Measurements from ENCODE around the gene NR4A2. TPM values are rescaled to one million over a fixed set of nuclear protein-coding genes. Genes with fewer than 3 reads are reported as not detected.

NR4A2 gene
- polyA plus RNA-seq, 1 donor (not counting 4 experiments of a cell fraction or from before 2014, with no cell fraction given) = 4.5 TPM

DNA sequence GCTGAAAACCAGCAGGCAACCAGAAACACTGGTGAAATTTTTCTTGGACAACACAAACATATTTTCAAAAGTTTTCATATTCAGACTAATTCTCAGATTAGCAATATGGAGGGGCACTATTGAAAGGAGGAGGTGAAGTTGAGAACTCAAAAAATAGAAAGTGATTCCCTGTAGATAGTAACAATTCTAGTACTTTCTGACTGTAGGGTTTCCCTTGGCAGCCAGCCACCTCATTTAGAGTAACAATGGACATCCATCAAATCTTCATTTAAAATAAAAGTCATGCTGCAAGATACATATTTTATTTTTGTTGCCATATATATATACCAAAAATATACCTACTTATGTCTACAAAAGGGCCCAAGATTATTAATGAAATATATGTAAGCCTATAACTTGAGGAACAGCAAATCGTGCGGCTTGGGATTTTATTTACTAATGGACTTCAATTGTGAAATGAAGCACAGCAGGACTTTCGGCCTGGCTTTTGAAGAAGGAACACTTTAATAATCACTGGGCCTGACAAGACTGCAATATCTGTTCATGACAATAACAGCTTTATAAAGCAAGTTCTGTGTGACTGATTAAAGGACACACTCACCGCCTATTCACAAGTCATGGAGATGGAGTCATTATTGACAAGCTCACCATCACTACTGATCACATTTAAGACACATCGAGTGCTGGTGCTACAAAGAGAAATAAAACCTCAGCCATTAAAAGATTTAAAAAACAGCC is 6.8 kb upstream of the NR4A2 start:
- no peaks in the 10 kb centered on the region for H3K79me2 ChIP-seq (ENCODE audit: control insufficient read depth, insufficient read depth, low read length)
- H3K9ac ChIP-seq (ENCODE audit: control insufficient read depth, extremely low read depth, insufficient read depth, low read length) = no peak overlapping the region
- no peaks in the 10 kb centered on the region for H3K36me3 ChIP-seq (ENCODE audit: control insufficient read depth in 2 of 2, extremely low read depth in 1 of 2, insufficient read depth in 2 of 2, low read length in 2 of 2)
- no peaks in the 10 kb centered on the region for H3K9me3 ChIP-seq (ENCODE audit: control insufficient read depth, low read depth, low read length)
- peaks cover 21% of the 10 kb centered on the region for H3K4me1 ChIP-seq (ENCODE audit: control insufficient read depth, extremely low read depth, insufficient read depth, low read length)
- H3K27me3 ChIP-seq (ENCODE audit: control insufficient read depth, extremely low read depth, insufficient read depth, low read length) = no peaks in the 10 kb centered on the region
- dilution Hi-C loops (cut with MboI; ENCODE audit: extremely low pct_ligation_motif_present, low sequenced_read_pairs) = no loop called here
- no peak for DNase-seq (ENCODE audit: low read depth, low spot score)
- no peak overlapping the region for H3K4me3 ChIP-seq (ENCODE audit: control insufficient read depth in 2 of 3, extremely low read depth in 1 of 3, insufficient read depth in 2 of 3, low read depth in 1 of 3, low read length in 3 of 3)
- no peak overlapping the region for H3K4me2 ChIP-seq (ENCODE audit: control insufficient read depth, extremely low read depth, insufficient read depth, low read depth, low read length)
- H3K27ac ChIP-seq (ENCODE audit: control insufficient read depth, insufficient read depth, low read length) = no peak overlapping the region
- TF ChIP-seq, protein P1, sequence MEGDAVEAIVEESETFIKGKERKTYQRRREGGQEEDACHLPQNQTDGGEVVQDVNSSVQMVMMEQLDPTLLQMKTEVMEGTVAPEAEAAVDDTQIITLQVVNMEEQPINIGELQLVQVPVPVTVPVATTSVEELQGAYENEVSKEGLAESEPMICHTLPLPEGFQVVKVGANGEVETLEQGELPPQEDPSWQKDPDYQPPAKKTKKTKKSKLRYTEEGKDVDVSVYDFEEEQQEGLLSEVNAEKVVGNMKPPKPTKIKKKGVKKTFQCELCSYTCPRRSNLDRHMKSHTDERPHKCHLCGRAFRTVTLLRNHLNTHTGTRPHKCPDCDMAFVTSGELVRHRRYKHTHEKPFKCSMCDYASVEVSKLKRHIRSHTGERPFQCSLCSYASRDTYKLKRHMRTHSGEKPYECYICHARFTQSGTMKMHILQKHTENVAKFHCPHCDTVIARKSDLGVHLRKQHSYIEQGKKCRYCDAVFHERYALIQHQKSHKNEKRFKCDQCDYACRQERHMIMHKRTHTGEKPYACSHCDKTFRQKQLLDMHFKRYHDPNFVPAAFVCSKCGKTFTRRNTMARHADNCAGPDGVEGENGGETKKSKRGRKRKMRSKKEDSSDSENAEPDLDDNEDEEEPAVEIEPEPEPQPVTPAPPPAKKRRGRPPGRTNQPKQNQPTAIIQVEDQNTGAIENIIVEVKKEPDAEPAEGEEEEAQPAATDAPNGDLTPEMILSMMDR (optimal IDR thresholded peaks at IDR 0.05 in 1 of 3, IDR thresholded peaks at IDR 0.05 in 1 of 3, conservative IDR thresholded peaks at IDR 0.05 in 1 of 3; ENCODE audit: extremely low read depth in 1 of 3, insufficient read depth in 2 of 3, low read length in 3 of 3) = no peak
- no peak for TF ChIP-seq EZH2 (IDR thresholded peaks at IDR 0.05; ENCODE audit: low read length)
- H2AFZ ChIP-seq (ENCODE audit: control insufficient read depth, low read length) = no peak overlapping the region
- no peak for FAIRE-seq
- no peaks in the 10 kb centered on the region for H4K20me1 ChIP-seq (ENCODE audit: control insufficient read depth, extremely low read depth, insufficient read depth, low read length)
- no peaks in the 10 kb centered on the region for H3K9me1 ChIP-seq (ENCODE audit: control insufficient read depth, extremely low read depth, insufficient read depth, low read length)

DNA sequence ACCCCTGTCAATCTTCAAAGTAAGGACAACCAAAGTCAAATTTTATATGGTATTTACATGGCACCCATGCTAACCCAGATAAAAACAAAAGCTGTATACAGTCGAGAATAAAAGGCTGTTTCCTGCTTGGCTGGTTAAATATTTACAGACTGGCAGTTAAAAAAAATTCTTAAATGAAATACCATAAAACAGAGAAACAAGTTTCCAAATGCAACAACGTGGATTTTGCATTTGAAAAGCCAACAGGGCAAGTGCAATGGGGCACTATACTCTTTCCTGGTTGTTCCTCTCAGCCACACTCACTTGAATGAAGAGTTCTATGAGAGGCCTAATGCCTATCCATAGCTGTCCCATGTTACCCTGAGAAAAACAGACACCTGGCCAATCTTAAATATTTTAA is 6.1 kb upstream of the NR4A2 start:
- H3K4me2 ChIP-seq (ENCODE audit: control insufficient read depth, extremely low read depth, insufficient read depth, low read depth, low read length) = no peak overlapping the region
- DNase-seq (ENCODE audit: low read depth, low spot score) (no peak), FAIRE-seq (no peak)
- no peak overlapping the region for H3K4me3 ChIP-seq (ENCODE audit: control insufficient read depth in 2 of 3, extremely low read depth in 1 of 3, insufficient read depth in 2 of 3, low read depth in 1 of 3, low read length in 3 of 3)
- dilution Hi-C loops (cut with MboI; ENCODE audit: extremely low pct_ligation_motif_present, low sequenced_read_pairs) = no loop called here
- H2AFZ ChIP-seq (ENCODE audit: control insufficient read depth, low read length) = no peak overlapping the region
- no peaks in the 10 kb centered on the region for H4K20me1 ChIP-seq (ENCODE audit: control insufficient read depth, extremely low read depth, insufficient read depth, low read length)
- no peaks in the 10 kb centered on the region for H3K36me3 ChIP-seq (ENCODE audit: control insufficient read depth in 2 of 2, extremely low read depth in 1 of 2, insufficient read depth in 2 of 2, low read length in 2 of 2)
- TF ChIP-seq, protein P1 (optimal IDR thresholded peaks at IDR 0.05 in 1 of 3, IDR thresholded peaks at IDR 0.05 in 1 of 3, conservative IDR thresholded peaks at IDR 0.05 in 1 of 3; ENCODE audit: extremely low read depth in 1 of 3, insufficient read depth in 2 of 3, low read length in 3 of 3) = no peak
- no peak for TF ChIP-seq EZH2 (IDR thresholded peaks at IDR 0.05; ENCODE audit: low read length)
- H3K9me1 ChIP-seq (ENCODE audit: control insufficient read depth, extremely low read depth, insufficient read depth, low read length) = no peaks in the 10 kb centered on the region
- no peaks in the 10 kb centered on the region for H3K79me2 ChIP-seq (ENCODE audit: control insufficient read depth, insufficient read depth, low read length)
- no peaks in the 10 kb centered on the region for H3K27me3 ChIP-seq (ENCODE audit: control insufficient read depth, extremely low read depth, insufficient read depth, low read length)
- peaks cover 23% of the 10 kb centered on the region for H3K4me1 ChIP-seq (ENCODE audit: control insufficient read depth, extremely low read depth, insufficient read depth, low read length)
- no peak overlapping the region for H3K9ac ChIP-seq (ENCODE audit: control insufficient read depth, extremely low read depth, insufficient read depth, low read length)
- no peak overlapping the region for H3K27ac ChIP-seq (ENCODE audit: control insufficient read depth, insufficient read depth, low read length)
- no peaks in the 10 kb centered on the region for H3K9me3 ChIP-seq (ENCODE audit: control insufficient read depth, low read depth, low read length)

Measured in keratinocyte (primary cell).